GM12874 (cell line): Measurements from ENCODE around the gene CCDC106.

Source experiments
- TF ChIP-seq, protein P1 (sequence below): IDR thresholded peaks from 2 replicates; pipeline ENCODE4 v1.5.1; 2011; ENCODE audit warnings: low read depth, mild to moderate bottlenecking, control low read depth, low read length, moderate library complexity; ENCODE audit not compliant: insufficient read depth

CCDC106 gene

DNA sequence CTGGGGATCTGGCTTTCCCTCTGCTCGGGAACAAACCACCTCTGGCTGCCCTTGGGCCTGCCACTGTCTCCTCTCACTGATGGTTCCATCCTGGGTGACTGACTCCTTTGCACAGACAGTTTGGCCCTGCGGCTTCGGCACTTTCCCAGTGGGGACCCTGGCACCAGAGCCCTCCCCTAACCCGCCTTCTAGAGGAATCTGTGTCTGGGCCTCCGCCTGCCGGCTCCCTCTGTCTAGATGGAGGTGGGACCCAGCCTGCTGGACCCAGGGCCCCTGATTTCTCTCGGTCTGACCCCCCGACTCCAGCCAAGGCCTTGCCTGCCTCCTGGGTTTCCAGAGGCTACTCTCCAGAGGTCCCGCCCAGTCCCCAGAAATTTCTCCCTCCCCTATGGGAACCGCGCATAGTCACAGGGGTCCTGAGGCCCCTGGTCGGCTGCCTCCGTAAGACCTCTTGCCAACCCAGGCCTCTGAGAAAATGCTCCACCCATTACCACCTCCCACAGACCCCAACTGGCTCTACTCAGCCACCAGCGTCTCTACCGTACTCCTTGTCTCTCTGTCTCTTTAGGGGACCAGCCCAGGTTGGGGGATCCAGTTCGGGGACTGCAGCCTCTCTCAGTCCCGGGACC lies 2.7 kb downstream of the CCDC106 start:
- TF ChIP-seq, protein P1, sequence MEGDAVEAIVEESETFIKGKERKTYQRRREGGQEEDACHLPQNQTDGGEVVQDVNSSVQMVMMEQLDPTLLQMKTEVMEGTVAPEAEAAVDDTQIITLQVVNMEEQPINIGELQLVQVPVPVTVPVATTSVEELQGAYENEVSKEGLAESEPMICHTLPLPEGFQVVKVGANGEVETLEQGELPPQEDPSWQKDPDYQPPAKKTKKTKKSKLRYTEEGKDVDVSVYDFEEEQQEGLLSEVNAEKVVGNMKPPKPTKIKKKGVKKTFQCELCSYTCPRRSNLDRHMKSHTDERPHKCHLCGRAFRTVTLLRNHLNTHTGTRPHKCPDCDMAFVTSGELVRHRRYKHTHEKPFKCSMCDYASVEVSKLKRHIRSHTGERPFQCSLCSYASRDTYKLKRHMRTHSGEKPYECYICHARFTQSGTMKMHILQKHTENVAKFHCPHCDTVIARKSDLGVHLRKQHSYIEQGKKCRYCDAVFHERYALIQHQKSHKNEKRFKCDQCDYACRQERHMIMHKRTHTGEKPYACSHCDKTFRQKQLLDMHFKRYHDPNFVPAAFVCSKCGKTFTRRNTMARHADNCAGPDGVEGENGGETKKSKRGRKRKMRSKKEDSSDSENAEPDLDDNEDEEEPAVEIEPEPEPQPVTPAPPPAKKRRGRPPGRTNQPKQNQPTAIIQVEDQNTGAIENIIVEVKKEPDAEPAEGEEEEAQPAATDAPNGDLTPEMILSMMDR: no peak

- TF ChIP-seq, protein P1: no peak
Measured at GRCh38 chr19:55651236-55651635, 3.2 kb downstream of the CCDC106 start.

- TF ChIP-seq, protein P1: no peak
Measured at GRCh38 chr19:55652311-55653128, 4.5 kb downstream of the CCDC106 start.

DNA sequence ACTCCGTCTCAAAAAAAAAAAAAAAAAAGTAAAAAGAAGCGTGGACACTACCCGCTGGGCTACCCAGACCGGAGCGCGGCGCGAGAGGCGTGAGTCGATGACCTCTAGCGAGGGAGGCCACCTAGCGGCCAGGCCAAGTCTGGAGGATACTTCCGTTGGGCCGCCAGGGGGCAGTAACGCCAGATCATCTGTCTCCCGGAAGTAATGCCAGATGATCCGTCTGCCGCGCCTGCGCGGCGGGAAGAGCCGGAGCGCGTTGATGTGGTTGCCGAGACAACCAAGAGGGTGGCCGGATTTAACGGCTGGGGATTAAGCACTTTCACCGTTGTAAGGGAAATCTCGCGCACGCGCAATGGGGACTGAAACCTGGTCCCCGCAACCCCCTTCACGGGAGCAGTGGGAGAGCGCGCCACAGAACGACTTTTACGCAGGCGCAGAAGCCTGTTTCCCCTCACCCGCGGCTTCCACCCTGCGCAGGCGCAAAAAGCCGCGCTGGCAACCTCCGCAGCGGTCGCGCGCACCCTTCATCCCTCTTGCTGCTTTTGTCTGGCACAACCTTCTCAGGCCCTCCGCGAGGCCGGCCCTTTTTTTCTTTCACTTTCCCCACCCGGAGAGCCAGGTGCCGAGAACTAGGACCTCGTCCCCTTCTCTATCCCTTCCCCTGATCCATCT lies 5.8 kb downstream of the CCDC106 start:
- TF ChIP-seq, protein P1: peak; percentile 100

DNA sequence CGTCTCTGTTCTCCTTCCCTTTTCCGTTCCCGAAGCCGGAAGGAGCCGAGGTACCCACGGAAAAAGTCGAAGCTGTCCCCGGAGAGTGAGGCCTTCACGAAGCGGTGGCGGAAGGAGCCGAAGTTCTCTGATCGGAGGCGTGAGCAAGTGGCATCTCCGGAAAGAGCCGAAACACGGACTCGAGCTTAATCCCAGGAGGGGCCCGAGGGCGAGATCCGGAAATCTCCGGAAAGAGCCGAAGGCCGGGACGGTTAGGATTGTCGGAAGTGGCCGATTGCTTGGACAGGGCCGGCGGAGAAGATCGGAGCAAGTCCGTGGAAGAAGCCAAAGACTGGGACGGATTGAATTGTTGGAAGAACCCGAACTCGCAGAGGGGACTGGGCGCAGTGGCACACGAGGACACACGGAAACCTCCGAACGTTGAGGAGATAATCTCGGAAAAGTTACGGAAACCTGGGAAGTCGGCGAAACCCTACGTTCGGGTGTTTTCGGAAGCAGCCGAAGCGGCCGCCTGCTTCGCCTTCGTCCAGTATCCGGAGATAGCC lies 6.4 kb downstream of the CCDC106 start:
- TF ChIP-seq, protein P1: no peak

- TF ChIP-seq, protein P1: no peak
Measured at GRCh38 chr19:55654868-55655647, 7.0 kb downstream of the CCDC106 start, which contains the start of gene U2AF2. Gene U2AF2, plus strand, starts transcription at chr19:55655035. Its CDS starts 70 bp downstream, at chr19:55655105.
